Measurements from ENCODE around the gene TBC1D16. TPM values are rescaled to one million over a fixed set of nuclear protein-coding genes. Genes with fewer than 3 reads are reported as not detected.
A peak's percentile ranks its signal among the peaks of the same experiment; 100 is the strongest.

The TBC1D16 gene
- total RNA-seq, 1 experiment from 2014 or later, result 85.8 TPM

DNA sequence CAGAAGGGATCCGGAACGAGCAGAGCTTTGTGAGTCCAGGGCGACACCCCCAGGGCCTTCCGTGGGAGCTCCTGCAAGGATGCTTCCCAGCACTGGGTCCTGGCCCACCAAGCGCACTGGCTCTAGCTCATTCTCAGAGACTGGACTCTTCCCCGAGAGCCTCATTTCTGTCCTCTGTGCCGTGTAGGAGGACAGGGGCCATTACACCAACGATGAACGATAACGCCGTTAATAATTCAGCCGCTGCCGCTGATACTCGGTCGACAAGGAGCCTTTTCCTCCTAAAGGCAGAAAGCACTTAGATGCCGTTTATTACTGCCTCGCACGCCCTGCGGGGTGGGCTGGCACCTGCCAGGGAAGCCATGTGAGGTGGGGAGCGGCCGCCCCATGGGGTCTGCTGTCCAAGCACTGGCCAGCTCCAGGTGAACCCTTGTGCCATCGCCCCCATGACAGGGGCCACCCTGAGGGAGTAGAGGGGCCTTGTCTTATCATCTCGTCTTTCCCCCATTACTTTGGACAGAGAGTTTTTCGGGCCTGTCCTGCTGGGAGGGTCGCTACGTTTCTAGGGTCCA is 33.5 kb downstream of the TBC1D16 start:
- no peak overlapping the region for H3K9ac ChIP-seq (ENCODE audit: extremely low read depth, insufficient read length, low read length)
- no peak overlapping the region for H3K18ac ChIP-seq (ENCODE audit: insufficient read length, low read depth, low read length)
- Mint-ChIP-seq H3K4me1 (peaks cover 11 to 14% of the 10 kb centered on the region in 2 experiments; a peak in 3 of 4 replicates), H3K4me3 (no peak overlapping the region), H3K27me3 (ENCODE audit: low read depth) (no peaks in the 10 kb centered on the region), H3K36me3 (ENCODE audit: insufficient read depth in 1 of 3, low read depth in 3 of 3) (peaks cover 22 to 35% (median 31%) of the 10 kb centered on the region in 3 experiments), H3K27ac (peak overlapping the region in 2 of 3 experiments; percentile 60 to 68; a peak in 3 of 7 replicates), H3K9me3 (no peaks in the 10 kb centered on the region)
- no peaks in the 10 kb centered on the region for H4K20me1 ChIP-seq (ENCODE audit: control insufficient read depth, insufficient read depth, insufficient read length)
- no peak overlapping the region for H2BK5ac ChIP-seq (ENCODE audit: insufficient read length, low read length)
- H4K91ac ChIP-seq (ENCODE audit: insufficient read length, low read depth, low read length), result no peak overlapping the region
- H3K14ac ChIP-seq (ENCODE audit: insufficient read depth, low read length), result no peak overlapping the region
- H3T11ph ChIP-seq (ENCODE audit: low read length), result no peak overlapping the region
- no peak overlapping the region for H3K56ac ChIP-seq (ENCODE audit: insufficient read length, low read depth, low read length)
- H2BK120ac ChIP-seq (ENCODE audit: low read depth, low read length, poor library complexity, severe bottlenecking), result no peak overlapping the region
- no peak overlapping the region for H3K27ac ChIP-seq (ENCODE audit: insufficient read length, low read depth, low read length)
- H2AFZ ChIP-seq (ENCODE audit: low read length), result no peak overlapping the region
- WGBS (ENCODE audit: extremely low coverage, insufficient read length, low lambda C conversion rate), result no CpG with 5 or more reads among the region's 26 CpGs
- no peaks in the 10 kb centered on the region for H3K27me3 ChIP-seq (ENCODE audit: insufficient read depth, low read length)
- no peak overlapping the region for H3K4me2 ChIP-seq (ENCODE audit: insufficient read depth, insufficient read length, low read length)
- H4K8ac ChIP-seq (replicated peaks; ENCODE audit: insufficient read length, low read depth, low read length), result no peak overlapping the region
- no peaks in the 10 kb centered on the region for H3K4me1 ChIP-seq (ENCODE audit: insufficient read depth, low read length)
- H3K79me1 ChIP-seq (ENCODE audit: insufficient read depth, low read depth, low read length, poor library complexity, severe bottlenecking), result no peaks in the 10 kb centered on the region
- peaks cover 5% of the 10 kb centered on the region for H3K23me2 ChIP-seq (ENCODE audit: insufficient read length, low read depth, low read length, poor library complexity, severe bottlenecking)
- H2BK15ac ChIP-seq (ENCODE audit: low read depth, low read length), result no peak overlapping the region
- no peak overlapping the region for H2AK5ac ChIP-seq (ENCODE audit: insufficient read length, low read length)
- no peak overlapping the region for H3K23ac ChIP-seq (ENCODE audit: insufficient read length, low read depth, low read length)
- H3K4ac ChIP-seq (ENCODE audit: low read depth, low read length), result no peak overlapping the region
- no peak for DNase-seq
- no peaks in the 10 kb centered on the region for H3K9me3 ChIP-seq (ENCODE audit: control insufficient read depth, low read depth, low read length)
- H2BK20ac ChIP-seq (ENCODE audit: low read depth, low read length, poor library complexity, severe bottlenecking), result no peak overlapping the region
- no peak overlapping the region for H4K5ac ChIP-seq (ENCODE audit: insufficient read length, low read depth, low read length)
- no peaks in the 10 kb centered on the region for H3K79me2 ChIP-seq (ENCODE audit: insufficient read depth, low read length)
- no peak for TF ChIP-seq CTCF (conservative IDR thresholded peaks at IDR 0.05)
- H2BK12ac ChIP-seq (ENCODE audit: insufficient read length, low read depth, low read length), result no peak overlapping the region
